Kidney epithelial cell (primary cell): ENCODE measurements around the gene MPRIP. TPM values are rescaled to one million over a fixed set of nuclear protein-coding genes. Genes with fewer than 3 reads are reported as not detected.

Experiments used
- DNase-seq: peaks from one replicate; pipeline ENCODE4 v3.0.0-alpha.2; 2010; ENCODE audit warnings: low read depth
- H3K27me3 ChIP-seq: 2 replicates; pipeline ENCODE4 v1.6.0; 2011; ENCODE audit warnings: low read length; ENCODE audit not compliant: control insufficient read depth, insufficient read depth
- H3K36me3 ChIP-seq: 2 replicates; pipeline ENCODE4 v1.5.1; 2011; ENCODE audit warnings: low read length; ENCODE audit not compliant: control insufficient read depth, insufficient read depth
- H3K4me3 ChIP-seq: 2 replicates; pipeline ENCODE4 v1.5.1; 2011; ENCODE audit warnings: low read depth, mild to moderate bottlenecking, control low read depth, low read length
- total RNA-seq: library from RNA; depleted of rRNA; stranded (reverse); fragments of >200 nt; gene quantifications from 2 replicates; pipeline ENCODE4 v1.2.3, GENCODE V29; 2015
- TF ChIP-seq, protein P1 (sequence below): IDR thresholded peaks from 2 replicates; pipeline ENCODE4 v1.5.1; 2011; ENCODE audit warnings: mild to moderate bottlenecking, moderate library complexity, low read length, control low read depth, inconsistent platforms; ENCODE audit not compliant: insufficient read depth, poor library complexity, severe bottlenecking

MPRIP gene
- total RNA-seq, 1 donor from 2014 or later, result 99.6 TPM

DNA sequence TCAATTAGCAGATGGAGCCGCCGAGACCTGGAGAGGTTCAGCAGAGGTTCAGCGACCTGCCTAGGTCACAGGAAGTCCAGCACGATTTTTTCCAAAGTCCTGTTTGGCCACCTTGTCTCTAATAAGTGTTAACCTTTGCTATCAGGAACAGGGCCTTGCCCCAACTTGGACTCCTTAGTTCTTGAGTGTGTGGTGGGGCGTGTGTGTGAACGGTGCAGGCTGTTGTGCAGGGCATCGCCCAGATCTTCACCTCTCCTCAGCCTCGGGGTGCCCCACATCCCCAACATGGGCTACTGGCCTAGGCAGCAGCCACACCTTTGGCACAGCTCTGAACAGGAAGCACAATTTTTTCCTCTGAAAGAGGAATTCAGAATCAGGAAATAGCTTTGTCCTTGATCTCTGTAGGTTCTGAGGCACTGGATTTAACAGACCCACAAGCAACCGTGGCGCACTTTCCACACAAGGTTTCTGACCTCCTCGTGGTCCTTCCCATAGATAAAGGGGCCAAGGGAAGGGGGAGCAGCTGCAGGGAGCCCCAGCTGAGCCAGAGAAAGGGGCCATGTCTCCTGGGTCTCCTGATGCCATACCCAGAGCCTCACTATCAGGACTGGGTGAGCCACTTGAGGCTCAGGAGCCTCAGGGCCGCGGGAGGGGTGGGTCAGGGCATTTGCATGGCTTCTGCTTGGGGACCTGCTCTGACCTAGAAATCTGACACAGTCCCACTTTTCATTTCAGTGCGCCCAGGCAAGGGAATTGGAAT is 10.4 kb downstream of the MPRIP start:
- no peaks in the 10 kb centered on the region for H3K36me3 ChIP-seq
- H3K27me3 ChIP-seq, result no peaks in the 10 kb centered on the region
- TF ChIP-seq, protein P1, sequence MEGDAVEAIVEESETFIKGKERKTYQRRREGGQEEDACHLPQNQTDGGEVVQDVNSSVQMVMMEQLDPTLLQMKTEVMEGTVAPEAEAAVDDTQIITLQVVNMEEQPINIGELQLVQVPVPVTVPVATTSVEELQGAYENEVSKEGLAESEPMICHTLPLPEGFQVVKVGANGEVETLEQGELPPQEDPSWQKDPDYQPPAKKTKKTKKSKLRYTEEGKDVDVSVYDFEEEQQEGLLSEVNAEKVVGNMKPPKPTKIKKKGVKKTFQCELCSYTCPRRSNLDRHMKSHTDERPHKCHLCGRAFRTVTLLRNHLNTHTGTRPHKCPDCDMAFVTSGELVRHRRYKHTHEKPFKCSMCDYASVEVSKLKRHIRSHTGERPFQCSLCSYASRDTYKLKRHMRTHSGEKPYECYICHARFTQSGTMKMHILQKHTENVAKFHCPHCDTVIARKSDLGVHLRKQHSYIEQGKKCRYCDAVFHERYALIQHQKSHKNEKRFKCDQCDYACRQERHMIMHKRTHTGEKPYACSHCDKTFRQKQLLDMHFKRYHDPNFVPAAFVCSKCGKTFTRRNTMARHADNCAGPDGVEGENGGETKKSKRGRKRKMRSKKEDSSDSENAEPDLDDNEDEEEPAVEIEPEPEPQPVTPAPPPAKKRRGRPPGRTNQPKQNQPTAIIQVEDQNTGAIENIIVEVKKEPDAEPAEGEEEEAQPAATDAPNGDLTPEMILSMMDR, result no peak
- DNase-seq, result no peak
- no peak overlapping the region for H3K4me3 ChIP-seq

DNA sequence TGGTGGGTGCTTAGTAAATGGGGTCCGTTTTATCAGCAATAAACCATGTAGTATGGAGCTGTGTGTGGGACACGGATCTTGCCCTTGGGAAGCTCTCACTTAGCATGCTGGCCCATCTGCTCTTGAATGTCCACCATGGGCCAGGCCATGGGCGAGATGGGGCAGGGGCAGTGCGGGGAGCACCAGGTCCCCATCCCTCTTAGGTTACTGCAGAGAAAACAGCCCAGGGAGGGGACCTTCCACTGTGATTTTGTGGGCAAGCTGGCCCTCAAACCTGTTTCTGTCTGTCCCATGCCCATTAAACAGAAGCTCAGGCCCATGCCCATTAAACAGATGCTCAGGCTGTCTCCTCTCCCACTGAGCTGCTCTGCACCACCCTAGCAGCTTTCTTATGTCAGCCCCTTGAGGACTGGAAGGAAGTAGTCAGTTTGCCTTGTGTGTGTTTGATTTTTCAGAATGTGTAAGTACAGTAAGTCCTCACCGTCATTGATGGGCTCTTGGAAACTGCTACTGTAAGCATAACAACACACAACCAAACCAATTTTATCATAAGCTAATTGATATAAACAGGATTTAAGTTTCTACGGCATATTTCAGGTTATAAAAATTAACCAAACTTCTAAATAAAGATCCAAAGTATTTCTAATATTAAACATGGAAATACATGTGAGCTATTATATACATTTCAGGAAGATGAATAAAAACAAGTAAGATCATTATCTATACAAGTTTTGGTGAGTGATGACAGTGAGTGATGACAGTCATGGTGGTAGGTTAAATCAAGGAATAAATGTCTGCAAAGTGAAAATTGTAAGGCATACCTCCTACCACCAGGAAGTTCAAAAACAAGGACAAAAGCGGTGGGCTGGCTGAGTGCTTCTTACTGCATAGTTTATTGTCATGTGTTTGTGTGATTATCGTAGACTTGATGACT is 11.5 kb downstream of the MPRIP start:
- no peak for DNase-seq
- Histone ChIP-seq H3K27me3 (no peaks in the 10 kb centered on the region), H3K4me3 (no peak overlapping the region), H3K36me3 (no peaks in the 10 kb centered on the region)
- TF ChIP-seq, protein P1, result no peak

DNA sequence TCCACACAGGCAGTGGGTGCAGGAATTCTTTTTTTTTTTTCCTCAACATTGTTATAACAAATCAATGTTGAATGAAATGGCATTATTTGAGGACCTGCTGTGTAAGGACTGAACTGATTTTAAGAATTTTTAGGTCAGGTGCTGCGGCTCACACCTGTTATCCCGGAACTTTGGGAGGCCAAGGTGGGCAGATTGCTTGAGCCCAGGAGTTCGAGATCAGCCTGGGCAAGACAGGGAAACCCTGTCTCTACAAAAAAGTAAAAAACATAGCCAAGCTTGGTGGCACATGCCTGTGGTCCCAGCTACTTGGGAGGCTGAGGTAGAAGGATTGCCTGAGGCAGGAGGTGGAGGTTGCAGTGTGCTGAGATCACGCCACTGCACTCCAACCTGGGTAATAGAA is 12.4 kb downstream of the MPRIP start:
- DNase-seq, result no peak
- Histone ChIP-seq H3K27me3 (no peaks in the 10 kb centered on the region), H3K4me3 (no peak overlapping the region), H3K36me3 (no peaks in the 10 kb centered on the region)
- TF ChIP-seq, protein P1, result no peak

DNA sequence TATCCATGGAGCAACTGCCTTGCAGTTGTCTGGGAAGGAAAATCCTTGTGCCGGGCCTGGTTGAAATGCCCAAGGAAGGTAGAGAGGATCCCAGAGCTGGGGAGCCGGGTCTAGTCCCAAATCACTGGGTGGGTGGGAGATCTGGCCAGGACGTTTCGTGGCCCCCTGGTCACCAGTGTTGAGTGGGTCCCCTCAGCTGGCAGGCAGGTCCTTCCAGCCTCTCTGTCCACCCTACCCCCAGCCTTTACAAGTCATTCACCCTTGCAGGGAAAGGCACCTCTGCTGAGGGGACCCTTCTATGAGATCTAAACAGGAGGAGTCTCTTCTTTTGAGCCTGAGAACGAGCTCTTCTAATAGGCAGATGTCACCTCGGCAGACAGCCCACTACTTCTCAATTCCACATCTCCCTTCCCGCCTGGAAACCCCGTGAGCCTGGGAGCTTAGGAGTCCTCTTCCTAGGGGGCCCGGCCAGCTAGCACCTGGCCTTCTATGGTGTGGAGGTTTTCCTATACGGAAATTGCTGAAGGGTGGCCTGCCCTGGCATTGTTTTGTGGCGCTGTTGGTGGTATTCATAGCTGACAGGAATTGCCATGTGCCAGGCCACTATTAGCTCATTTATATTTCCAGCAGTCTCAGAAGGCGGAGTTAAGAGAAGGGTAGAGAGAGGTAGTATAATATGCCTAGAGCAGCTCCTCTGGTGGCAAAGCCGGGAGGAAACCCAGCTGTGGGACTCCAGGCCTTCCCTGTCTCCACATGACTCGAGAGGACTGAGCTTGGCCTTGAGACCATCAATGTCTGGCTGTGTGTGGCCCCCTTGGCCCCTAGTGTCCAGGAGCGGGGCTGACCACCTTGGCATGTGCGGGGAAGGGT is 13.3 kb downstream of the MPRIP start:
- no peaks in the 10 kb centered on the region for H3K36me3 ChIP-seq
- TF ChIP-seq, protein P1, result no peak
- H3K27me3 ChIP-seq, result no peaks in the 10 kb centered on the region
- H3K4me3 ChIP-seq, result no peak overlapping the region
- no peak for DNase-seq

DNA sequence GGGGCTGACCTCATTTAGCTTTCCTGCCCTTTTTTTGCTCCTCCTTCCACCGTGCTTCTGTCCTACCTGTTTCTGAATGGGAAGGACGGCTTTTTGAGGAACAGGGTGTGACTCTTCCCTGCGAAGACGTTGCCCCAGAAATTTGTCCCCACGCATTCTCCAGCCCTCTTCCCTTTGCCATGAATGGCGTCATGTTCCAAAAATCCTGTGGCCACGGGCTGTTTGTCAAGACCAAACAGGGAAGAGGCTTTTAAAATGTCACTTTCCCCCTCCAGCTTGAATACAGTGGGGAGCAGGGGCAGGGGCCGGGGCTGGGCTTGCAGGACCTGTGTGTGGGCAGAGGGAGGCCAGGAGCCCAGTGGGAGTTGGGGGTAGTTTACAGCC is 13.9 kb downstream of the MPRIP start:
- no peak for DNase-seq
- no peak overlapping the region for H3K4me3 ChIP-seq
- TF ChIP-seq, protein P1, result no peak

More for the DNA sequence above, 13.9 kb downstream of the MPRIP start:
- Histone ChIP-seq H3K27me3 (no peaks in the 10 kb centered on the region), H3K36me3 (no peaks in the 10 kb centered on the region)
